Measurements from ENCODE around the gene TAF4B. TPM values are rescaled to one million over a fixed set of nuclear protein-coding genes. Genes with fewer than 3 reads are reported as not detected.

TAF4B gene
- total and polyA plus RNA-seq, 7 donors, result 0.46 to 10.9 (median 6.4) TPM

- peaks cover 0 to 4% (median 2%) of the 10 kb centered on the region in 4 donors for H3K9me3 ChIP-seq
- H3K4me3 ChIP-seq, result no peak overlapping the region
- no peak for DNase-seq
- intact Hi-C loops (cut with DNase I), result no loop called here
- H3K36me3 ChIP-seq, result no peaks in the 10 kb centered on the region
- H3K27me3 ChIP-seq, result no peaks in the 10 kb centered on the region
- no peak for TF ChIP-seq EP300 (IDR thresholded peaks at IDR 0.05)
- TF ChIP-seq POLR2AphosphoS5 (IDR thresholded peaks at IDR 0.05), result no peak
- no peak for TF ChIP-seq CTCF (IDR thresholded peaks at IDR 0.05)
- no peak for TF ChIP-seq POLR2A (IDR thresholded peaks at IDR 0.05)
- H3K4me1 ChIP-seq, result no peaks in the 10 kb centered on the region
- no peak overlapping the region for H3K27ac ChIP-seq
These were observed 124.7 kb downstream of the TAF4B start for GRCh38 chr18:26350961-26351360.

GRCh38 chr18:26356045-26356785 is 130.0 kb downstream of the TAF4B start:
- intact Hi-C loops (cut with DNase I), result no loop called here
- TF ChIP-seq POLR2A (IDR thresholded peaks at IDR 0.05), result no peak
- TF ChIP-seq EP300 (IDR thresholded peaks at IDR 0.05), result no peak
- no peak for TF ChIP-seq CTCF (IDR thresholded peaks at IDR 0.05)
- TF ChIP-seq POLR2AphosphoS5 (IDR thresholded peaks at IDR 0.05), result no peak
- Histone ChIP-seq H3K4me3 (no peak overlapping the region), H3K36me3 (peaks cover 0 to 10% (median 0%) of the 10 kb centered on the region in 4 donors), H3K27me3 (no peaks in the 10 kb centered on the region), H3K27ac (no peak overlapping the region), H3K9me3 (no peaks in the 10 kb centered on the region), H3K4me1 (no peaks in the 10 kb centered on the region)
- DNase-seq, result no peak
- WGBS, 2 donors, result 89 to 92% methylated on average over 4 of the region's 4 CpGs

GRCh38 chr18:26357960-26358359 is 131.7 kb downstream of the TAF4B start:
- no peak for DNase-seq
- Histone ChIP-seq H3K27ac (no peak overlapping the region), H3K27me3 (no peaks in the 10 kb centered on the region), H3K4me1 (no peaks in the 10 kb centered on the region), H3K4me3 (no peak overlapping the region), H3K36me3 (peaks cover 0 to 10% (median 0%) of the 10 kb centered on the region in 4 donors), H3K9me3 (no peaks in the 10 kb centered on the region)
- WGBS, 2 donors, result 84 to 89% methylated on average over 1 of the region's 1 CpG
- intact Hi-C loops (cut with DNase I), result no loop called here
- TF ChIP-seq POLR2AphosphoS5 (IDR thresholded peaks at IDR 0.05) (no peak), EP300 (IDR thresholded peaks at IDR 0.05) (no peak), POLR2A (IDR thresholded peaks at IDR 0.05) (no peak), CTCF (IDR thresholded peaks at IDR 0.05) (no peak)

GRCh38 chr18:26362021-26362420 is 135.8 kb downstream of the TAF4B start:
- intact Hi-C loops (cut with DNase I), result no loop called here
- Histone ChIP-seq H3K9me3 (no peaks in the 10 kb centered on the region), H3K36me3 (peaks cover 0 to 10% (median 0%) of the 10 kb centered on the region in 4 donors), H3K27ac (no peak overlapping the region), H3K4me1 (no peaks in the 10 kb centered on the region), H3K4me3 (no peak overlapping the region), H3K27me3 (no peaks in the 10 kb centered on the region)
- DNase-seq, result no peak
- TF ChIP-seq EP300 (IDR thresholded peaks at IDR 0.05), result no peak
- no peak for TF ChIP-seq POLR2A (IDR thresholded peaks at IDR 0.05)
- TF ChIP-seq CTCF (IDR thresholded peaks at IDR 0.05), result no peak
- TF ChIP-seq POLR2AphosphoS5 (IDR thresholded peaks at IDR 0.05), result no peak

GRCh38 chr18:26367425-26367824 is 141.2 kb downstream of the TAF4B start:
- Histone ChIP-seq H3K36me3 (no peaks in the 10 kb centered on the region), H3K4me1 (no peaks in the 10 kb centered on the region), H3K27me3 (no peaks in the 10 kb centered on the region), H3K4me3 (no peak overlapping the region), H3K9me3 (no peaks in the 10 kb centered on the region), H3K27ac (no peak overlapping the region)
- no peak for DNase-seq
- intact Hi-C loops (cut with DNase I), result no loop called here
- TF ChIP-seq POLR2AphosphoS5 (IDR thresholded peaks at IDR 0.05), result no peak
- TF ChIP-seq EP300 (IDR thresholded peaks at IDR 0.05), result no peak
- no peak for TF ChIP-seq POLR2A (IDR thresholded peaks at IDR 0.05)
- no peak for TF ChIP-seq CTCF (IDR thresholded peaks at IDR 0.05)
- 90 to 97% methylated on average over 1 of the region's 1 CpG for WGBS, 2 donors

Measured in sigmoid colon (tissue), 7 donors.